Measurements from ENCODE around the gene RASGRP4.

DNA sequence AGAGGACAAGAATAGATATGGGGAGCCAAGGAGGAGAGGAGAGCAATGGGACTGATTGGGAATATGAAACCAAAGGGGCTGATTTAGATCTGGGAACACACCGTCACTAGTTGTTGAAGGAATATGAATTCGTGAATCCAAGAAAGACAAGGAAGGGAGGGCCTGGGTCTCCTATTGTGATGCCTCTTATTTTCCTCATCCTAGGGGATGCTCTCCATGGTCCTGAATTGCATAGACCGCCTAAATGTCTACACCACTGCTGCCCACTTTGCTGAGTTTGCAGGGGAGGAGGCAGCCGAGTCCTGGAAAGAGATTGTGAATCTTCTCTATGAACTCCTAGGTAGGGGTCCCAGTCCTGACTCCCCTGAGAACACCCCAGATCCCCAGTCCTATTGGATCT lies 29.0 kb upstream of the RASGRP4 start:
- TF ChIP-seq, protein P1, sequence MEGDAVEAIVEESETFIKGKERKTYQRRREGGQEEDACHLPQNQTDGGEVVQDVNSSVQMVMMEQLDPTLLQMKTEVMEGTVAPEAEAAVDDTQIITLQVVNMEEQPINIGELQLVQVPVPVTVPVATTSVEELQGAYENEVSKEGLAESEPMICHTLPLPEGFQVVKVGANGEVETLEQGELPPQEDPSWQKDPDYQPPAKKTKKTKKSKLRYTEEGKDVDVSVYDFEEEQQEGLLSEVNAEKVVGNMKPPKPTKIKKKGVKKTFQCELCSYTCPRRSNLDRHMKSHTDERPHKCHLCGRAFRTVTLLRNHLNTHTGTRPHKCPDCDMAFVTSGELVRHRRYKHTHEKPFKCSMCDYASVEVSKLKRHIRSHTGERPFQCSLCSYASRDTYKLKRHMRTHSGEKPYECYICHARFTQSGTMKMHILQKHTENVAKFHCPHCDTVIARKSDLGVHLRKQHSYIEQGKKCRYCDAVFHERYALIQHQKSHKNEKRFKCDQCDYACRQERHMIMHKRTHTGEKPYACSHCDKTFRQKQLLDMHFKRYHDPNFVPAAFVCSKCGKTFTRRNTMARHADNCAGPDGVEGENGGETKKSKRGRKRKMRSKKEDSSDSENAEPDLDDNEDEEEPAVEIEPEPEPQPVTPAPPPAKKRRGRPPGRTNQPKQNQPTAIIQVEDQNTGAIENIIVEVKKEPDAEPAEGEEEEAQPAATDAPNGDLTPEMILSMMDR (IDR thresholded peaks at IDR 0.05; ENCODE audit: low read depth, low read length) = no peak
- no peak for TF ChIP-seq POLR2A (IDR thresholded peaks at IDR 0.05; ENCODE audit: extremely low read depth, insufficient read length)
